Gastroesophageal sphincter (tissue), 2 donors: ENCODE measurements around the gene COL6A3.

Experiments
- EP300 ChIP-seq: sonication (generic); formaldehyde crosslinking; IDR thresholded peaks from one replicate; pipeline ENCODE4 v1.6.1; 2017; ENCODE audit warnings: antibody characterized with exemption, mild to moderate bottlenecking
- POLR2AphosphoS5 ChIP-seq: sonication (generic); formaldehyde crosslinking; IDR thresholded peaks from one replicate; pipeline ENCODE4 v1.6.1; 2017; ENCODE audit warnings: antibody characterized with exemption

GRCh38 chr2:237449193-237449881, 35.4 kb upstream of the COL6A3 start:
- TF ChIP-seq EP300, result no peak
- TF ChIP-seq POLR2AphosphoS5, result peak; percentile 64
